SH-SY5Y (cell line): ENCODE data around the gene PCGF1.
A peak's percentile ranks its signal among the peaks of the same experiment; 100 is the strongest.

Experiments used
- GATA2 ChIP-seq: IDR thresholded peaks from 2 replicates; pipeline ENCODE4 v1.6.1; 2011; ENCODE audit warnings: mild to moderate bottlenecking, low read depth, low read length
- GATA3 ChIP-seq: IDR thresholded peaks from 2 replicates; pipeline ENCODE4 v1.6.1; 2011; ENCODE audit warnings: low read depth, mild to moderate bottlenecking, low read length, moderate library complexity

The PCGF1 gene

GRCh38 chr2:74482801-74483674, 24.5 kb downstream of the PCGF1 start, which contains the start of the genes CCDC142 and TTC31:
Gene CCDC142 (minus strand): TSS chr2:74482998. CDS start chr2:74482837, 161 bp downstream.
Gene TTC31 (plus strand): TSS chr2:74483081. CDS start chr2:74483096, 15 bp downstream.
- TF ChIP-seq GATA3 (no peak), GATA2 (0 out of 2 replicates have a peak, but pooled peaks have one; percentile 30)

GRCh38 chr2:74481961-74482800, 25.3 kb downstream of the PCGF1 start:
- no peak for TF ChIP-seq GATA2
- TF ChIP-seq GATA3: no peak

DNA sequence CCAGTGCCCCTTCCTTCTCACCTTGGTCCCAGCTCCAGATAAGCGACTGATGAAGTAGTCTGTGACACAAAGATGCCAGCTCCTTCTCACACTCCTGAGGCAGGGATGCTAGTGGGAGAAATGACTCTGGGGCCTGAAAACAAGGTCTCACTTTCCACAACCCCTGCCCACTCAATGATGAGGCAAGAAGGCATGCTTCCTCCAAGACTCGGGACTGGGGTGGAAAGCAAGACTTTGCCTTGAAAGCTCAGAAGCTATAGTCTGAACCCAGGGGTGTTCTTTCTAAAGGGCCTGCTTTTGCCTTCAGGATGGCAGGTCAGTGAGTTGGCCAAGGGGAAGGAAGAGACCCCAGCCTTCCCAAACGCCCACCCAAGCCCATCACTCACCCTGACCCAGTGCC, 26.1 kb downstream of the PCGF1 start:
- no peak for TF ChIP-seq GATA2
- TF ChIP-seq GATA3: no peak

- no peak for TF ChIP-seq GATA2
- no peak for TF ChIP-seq GATA3
These were observed 32.6 kb downstream of the PCGF1 start for GRCh38 chr2:74474899-74475298.

DNA sequence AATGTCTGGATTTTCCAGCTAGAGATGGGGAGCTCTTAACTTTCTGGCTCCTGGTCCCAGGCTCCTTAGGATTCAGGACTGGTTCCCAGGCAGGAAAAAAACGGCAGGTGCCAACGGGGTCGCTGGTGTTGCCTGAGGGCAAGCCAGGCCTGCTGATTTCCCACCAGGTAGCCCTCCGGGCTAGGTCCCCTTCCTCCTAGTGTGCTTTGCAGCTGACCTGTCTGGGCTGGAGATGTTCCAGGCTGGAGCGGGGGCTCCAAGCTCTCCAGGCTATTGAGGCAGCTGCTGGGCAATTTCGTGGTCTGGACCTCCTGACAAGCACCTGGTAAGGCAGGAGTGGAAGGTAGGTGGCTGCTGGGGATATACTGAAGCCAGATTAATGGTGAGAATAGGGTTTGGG, 33.0 kb downstream of the PCGF1 start:
- TF ChIP-seq GATA2: no peak
- no peak for TF ChIP-seq GATA3

DNA sequence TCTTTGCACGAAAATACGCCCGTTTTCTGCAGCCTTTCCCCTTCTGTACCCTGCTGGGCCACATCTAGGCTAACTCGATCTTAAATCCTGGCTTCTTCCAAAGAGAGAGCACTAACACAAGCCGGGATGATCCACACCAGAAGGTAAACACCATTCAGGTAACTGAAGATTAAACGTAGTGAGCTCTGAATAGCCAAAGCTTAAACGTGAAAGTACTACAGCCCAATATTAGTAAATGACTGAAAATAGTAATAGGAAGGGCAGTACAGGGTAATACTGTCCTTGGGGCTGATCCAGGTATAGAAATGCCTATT, 34.6 kb downstream of the PCGF1 start:
- no peak for TF ChIP-seq GATA3
- no peak for TF ChIP-seq GATA2

DNA sequence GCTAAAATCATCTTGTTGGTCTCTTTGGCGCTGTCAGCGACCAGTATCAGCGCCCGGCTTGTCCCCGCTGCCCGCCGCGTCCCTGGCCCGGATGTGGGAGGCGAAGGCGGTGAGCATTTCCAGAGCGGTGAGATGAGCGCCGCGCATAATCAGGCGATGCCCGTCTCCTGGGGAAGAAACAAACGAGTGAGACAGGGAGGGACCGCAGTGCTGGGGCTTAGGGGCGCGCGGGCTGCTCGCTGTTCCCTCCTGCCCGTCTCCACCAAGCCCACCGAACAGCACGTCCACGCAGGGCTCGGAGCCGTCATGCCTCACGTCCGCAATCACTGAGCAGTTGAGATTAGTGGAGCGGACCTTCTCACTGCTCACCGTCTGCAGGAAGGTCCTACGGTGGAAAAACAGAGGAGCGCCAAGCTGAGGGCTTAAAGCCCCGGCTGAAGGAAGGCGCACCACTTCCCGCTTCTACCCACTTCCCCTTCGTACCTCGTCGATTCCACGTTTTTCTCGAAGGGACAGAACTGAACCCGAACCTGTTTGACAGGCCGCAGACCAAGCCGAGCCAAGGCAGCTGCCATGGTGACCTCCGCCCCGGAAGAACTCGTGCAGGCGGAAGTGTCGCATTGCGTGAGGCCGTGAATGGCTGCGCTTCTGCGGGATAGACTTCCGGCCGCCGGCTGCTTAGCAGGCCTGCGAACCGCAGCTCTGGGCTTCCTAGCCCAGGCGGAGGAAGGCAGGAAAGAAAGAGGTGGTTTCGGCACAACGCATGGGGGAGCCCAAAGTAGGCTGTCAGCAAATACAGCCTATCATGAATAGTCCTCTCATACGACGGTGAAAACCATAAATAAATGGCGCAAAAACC, 35.2 kb downstream of the PCGF1 start, which contains the start of gene MRPL53:
Gene MRPL53 (minus strand): TSS at position 595 of the 859 bp plus-strand sequence. CDS start 20 bp downstream, at position 575.
- peak; percentile 17; the same call in 1 of the 2 replicates for TF ChIP-seq GATA2
- no peak for TF ChIP-seq GATA3

DNA sequence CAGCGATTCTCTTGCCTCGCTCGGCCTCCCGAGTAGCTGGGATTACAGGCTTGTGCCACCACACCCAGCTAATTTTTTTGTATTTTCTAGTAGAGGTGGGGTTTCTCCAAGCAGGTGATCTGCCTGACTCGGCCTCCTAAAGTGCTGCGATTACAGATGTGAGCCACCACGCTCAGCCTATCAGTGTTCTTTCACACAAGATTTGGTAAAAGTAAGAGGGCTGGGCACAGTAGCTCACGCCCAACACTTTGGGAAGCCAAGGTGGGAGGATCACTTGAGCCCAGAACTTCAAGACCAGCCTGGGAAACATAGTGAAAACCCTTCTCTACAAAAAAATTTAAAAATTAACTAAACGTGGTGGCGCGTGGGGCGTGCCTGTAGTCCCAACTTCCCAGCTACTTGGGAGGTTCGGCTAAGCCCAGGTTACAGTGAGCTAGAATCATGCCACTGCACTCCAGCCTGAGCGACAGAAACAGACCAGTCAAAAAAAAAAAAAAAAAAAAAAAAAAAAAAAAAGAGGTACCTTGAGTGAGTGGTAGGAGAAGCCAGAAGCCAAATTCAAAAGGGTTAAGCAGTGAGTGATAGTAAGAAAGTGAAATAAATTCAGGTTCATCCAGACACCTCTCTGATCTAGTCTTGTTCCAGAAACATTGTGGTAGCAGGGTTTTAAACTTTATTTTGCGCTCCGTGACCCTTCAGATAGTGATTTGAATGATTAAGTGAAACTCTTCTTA, 36.0 kb downstream of the PCGF1 start:
- TF ChIP-seq GATA2 (no peak), GATA3 (no peak)

DNA sequence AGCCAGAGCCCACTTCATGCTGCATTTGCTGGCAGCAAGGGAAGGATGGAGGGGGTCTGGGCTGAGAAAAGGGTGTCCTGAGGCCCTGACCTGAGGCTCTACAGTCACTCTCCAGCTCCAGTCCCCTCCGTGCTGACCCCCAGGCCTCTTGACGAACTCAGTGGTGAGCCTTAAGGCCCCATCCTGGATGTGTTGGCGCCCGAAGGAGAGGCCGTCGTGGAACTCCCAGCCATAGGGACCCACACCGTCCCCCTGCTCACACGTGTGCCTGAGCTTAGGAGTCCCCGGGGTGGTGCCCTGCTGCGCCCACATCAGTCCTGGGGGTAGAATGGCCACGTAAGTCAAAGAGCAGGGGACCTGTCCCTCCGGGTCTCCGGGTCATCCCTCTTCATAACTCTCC, 43.1 kb downstream of the PCGF1 start:
- TF ChIP-seq GATA2: no peak
- no peak for TF ChIP-seq GATA3

- TF ChIP-seq GATA3 (no peak), GATA2 (no peak)
These were observed 44.7 kb downstream of the PCGF1 start for GRCh38 chr2:74462786-74463105.

DNA sequence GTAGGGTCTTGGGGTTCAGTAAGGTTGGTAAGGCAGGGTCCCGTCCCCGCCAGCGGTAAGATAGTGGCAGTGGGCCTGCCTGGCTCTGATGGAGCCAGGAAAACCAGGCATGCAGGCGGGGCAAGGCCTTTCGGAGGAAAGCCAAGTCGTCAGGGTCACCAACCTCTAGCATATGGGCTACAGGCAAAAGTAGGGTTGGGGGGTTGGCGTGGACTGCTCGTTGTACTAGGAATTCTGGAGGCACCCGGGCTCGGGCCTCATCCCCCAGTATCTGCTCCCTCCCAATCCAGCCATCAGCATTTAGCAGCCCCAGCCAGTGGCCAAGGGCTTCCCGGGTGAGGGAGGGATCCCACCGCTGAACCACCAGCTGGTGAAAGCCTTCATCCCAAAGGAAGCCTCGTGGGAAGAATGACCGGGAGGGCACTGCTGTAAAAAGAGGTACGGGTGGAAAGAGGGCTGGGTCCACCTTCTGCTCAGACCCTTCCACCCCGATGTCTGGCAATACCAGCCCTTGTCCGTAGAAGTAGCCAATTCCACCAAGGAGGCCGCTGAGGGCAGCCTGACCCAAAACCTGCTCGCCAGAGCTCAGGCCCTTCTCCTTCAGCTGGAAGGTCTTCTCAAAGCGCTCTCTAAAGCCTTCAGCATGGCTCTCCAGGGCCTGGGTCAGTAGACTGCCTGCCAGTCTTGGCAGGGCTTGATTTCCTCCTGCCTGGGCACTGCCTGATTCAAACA, 45.3 kb downstream of the PCGF1 start:
- TF ChIP-seq GATA3: no peak
- no peak for TF ChIP-seq GATA2

- no peak for TF ChIP-seq GATA3
- no peak for TF ChIP-seq GATA2
These were observed 46.1 kb downstream of the PCGF1 start for GRCh38 chr2:74461187-74462053.
